Measurements from ENCODE around the gene ZDHHC13.

ZDHHC13 gene

DNA sequence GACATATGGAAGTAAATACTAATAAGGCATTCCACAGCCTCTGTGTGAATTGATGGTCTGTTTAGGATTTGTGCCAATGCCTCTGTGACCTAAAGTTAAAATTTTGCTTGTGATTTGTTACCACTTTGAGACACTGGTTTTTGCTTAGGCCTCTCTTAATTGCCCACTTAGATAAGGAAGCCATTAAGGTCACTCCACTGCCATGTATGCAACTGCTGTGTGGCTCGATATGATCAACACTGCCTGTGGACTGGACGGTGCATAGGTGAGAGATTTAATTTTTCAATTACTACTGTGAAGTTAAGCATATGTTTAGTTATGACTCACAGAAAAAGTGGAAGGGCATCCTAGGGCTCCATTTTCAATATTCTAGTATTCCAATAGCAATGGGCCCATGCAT lies 47.9 kb downstream of the ZDHHC13 start:
- DNase-seq (ENCODE audit: low read depth in 2 of 2), result no peak

DNA sequence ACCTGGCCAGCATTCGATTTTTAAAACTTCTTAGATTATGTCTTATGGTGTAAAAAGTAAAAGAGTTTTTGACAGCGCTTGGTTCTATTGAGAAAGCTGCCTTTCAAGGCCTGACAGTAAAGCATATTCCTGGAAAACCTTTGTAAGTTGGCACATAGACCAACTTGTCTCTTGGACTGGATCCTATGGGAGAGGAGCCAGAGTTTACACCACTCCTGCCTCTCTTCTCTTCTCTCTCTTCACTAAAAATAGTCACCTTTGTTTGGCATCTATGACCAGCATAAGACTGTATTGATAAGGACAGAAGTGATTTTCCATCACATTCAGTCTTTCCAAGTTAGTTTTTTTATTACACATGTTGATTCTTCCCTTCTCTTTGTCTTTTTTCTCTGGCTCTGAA lies 51.1 kb downstream of the ZDHHC13 start:
- no peak for DNase-seq (ENCODE audit: low read depth in 2 of 2)

DNA sequence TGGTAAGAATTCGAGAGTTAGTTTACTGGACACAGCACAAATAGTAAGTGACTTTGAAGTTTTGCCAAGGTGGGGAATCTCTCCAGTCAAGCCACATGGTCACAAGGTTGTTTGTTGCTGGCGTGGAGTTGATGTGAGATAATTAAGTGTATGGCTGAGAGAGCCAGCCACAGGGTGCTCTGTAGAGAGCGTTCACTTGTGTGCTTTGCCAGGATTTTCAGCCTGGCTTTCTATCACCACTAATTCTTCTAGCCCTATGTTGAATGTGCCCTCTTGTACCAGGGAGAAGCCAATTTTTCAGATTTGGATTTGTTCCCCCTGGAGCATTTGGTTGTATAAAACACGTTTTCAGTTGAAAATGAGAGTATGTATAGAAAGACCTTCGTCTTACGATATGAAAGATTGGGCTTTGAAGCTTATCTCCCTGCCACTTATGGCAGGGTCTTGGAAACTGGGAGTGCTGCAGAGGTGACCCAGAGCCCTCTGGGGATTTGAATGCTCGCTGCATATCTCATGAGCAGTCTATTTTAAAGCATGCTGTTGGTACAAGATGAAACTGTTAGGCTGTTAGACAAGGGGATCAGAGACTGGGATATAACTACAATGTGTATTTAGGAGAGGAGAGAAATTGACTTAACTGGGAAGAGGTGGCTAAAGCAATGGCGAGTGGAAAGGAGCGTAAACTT lies 56.2 kb downstream of the ZDHHC13 start:
- DNase-seq (ENCODE audit: low read depth in 2 of 2), result no peak

DNA sequence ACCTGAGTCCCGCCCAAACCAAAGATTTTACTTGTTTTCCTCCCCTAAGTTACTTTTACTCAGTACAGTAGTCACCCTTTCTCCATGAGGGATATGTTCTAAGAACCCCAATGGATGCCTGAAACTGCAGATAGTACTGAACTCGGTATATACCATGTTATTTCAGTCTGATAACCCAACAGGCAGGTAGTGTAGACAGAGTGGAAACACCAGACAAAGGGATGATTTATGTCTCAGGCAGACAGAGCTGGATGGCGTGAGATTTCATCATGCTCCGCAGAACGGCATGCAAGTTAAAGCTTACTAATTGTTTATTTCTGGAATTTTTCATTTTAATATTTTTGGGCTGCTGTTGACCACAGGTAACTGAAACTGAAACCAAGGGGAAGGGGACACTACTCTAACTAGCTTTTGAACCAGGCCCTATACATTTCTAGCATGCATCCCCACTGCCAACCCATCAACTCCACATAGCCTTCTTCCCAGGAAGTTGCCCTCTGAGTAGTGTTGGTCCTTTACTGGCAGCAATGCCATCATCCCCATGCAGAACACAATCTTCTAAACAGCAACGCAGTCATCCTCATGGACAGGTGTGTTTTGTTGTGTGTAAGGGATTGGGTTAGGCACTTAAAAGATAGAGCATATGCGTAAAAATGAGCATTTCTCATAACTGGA lies 57.1 kb downstream of the ZDHHC13 start:
- no peak for DNase-seq (ENCODE audit: low read depth in 2 of 2)

DNA sequence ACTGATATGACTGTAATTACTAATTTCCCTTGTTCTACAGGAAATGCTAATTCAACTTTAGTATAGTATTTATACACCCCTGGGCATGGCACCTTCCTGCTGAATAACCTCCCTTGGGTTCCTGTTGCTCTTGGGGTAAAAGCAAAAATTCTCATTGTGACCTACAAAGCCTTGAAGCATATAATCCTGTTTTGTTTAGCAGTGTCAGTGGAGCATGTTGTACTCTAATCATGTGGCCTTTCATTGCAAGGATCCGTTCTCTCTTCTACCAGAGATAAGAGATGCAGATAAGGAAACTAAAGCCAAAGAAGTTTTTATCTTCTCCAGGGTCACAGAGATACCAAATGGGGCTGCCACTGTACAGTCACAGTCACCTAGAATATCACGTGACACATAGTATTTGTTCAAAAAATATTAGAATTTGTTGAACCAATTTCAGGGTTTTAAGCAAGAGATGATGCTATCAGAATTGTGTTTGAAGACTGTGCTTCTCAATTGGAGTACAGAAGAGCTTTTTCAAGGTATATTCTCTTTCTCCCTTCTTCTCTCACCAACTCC lies 59.7 kb downstream of the ZDHHC13 start:
- no peak for DNase-seq (ENCODE audit: low read depth in 2 of 2)

DNA sequence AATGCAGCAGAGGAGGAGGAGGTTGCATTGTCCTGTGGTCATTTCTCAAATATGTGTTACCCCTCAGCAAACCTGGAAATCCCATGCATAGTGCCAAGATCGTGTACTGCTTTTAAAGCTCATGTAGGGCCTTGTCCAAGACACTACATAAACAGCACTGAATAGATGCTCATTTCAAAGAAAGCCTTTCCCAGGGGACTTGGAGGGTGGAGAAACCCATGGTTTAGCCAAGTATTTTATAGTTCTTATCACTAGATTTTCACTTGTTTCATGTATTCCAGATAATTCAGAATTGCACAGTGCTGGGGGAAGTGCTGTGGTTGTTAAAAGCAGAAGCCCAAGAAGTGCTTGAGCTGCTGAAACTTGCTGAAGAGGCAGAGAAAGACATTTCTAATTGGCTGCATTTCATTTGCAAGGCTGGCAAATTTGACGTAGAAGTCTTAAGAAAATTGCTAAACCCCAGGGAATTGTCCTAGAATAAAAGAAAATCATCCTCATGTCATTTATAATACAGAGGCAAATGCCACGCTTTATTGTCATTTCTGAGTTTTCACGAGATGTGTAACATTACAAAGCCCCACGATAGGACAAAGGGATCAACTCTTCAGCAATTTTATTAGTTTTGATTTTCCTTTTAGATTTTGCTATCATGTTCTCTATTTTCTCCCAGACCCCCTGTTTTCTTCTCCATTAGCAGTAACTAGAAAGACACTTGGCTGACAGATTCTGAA lies 64.7 kb downstream of the ZDHHC13 start:
- no peak for DNase-seq (ENCODE audit: low read depth in 2 of 2)

DNA sequence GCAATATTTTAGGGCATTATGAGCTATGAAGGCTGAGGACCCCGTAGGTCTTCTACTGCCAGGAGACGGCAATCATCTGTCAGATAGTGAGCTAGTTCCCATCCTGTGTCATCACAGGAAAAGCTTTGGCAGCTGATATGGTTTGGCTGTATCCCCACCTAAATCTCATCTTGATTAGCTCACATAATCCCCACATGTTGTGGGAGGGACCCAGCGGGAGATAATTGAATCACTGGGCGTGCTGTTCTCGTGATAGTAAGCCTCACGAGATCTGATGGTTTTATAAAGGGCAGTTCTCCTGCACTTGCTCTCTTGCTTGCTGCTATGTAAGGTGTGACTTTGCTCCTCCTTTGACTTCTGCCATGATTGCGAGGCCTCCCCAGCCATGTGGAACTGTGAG lies 66.7 kb downstream of the ZDHHC13 start:
- no peak for DNase-seq (ENCODE audit: low read depth in 2 of 2)

DNA sequence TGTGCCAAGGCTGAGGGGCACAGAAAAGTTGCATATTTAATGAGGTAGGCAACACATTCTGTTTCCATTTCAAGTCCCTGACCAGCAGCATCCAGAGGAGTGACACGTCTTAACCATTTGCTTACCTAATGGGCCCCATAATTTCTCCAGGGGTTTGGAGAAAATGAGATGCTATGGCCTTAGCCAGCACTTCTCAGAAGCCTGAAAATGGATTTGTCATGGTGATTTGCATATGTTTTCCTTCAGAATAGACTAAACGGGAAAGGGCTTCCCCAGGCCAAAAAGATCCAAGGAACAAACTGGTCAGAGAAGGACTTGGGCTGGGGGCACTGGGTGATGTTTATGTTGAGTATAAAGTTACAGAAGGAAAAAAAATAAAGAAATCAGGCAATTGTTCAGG lies 68.1 kb downstream of the ZDHHC13 start:
- DNase-seq (ENCODE audit: low read depth in 2 of 2), result no peak

DNA sequence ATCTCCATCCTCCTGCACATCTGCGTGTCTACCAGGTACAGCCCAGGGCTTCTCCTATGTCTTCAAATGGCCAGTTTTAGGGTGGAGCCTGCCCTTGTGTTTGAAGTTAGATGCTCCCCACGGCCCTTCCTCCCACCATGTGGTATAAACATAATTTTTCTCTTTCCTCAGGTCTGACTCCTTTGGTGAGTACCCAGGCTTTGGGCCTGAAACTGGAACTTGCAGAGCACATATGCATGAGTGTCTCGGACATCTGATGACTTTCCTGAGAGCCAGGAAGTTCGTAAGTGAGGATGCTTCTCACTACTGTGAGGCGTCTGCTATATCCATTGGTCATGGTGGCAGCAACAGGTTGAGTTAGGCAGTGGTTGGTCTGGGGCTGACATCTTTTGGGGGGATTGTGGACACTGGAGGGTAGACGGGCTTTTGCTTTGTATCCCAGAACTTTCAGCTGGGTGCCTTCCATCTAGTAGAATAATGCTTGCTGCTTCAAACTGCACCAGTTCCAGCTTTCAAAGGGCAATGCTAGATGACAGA lies 68.6 kb downstream of the ZDHHC13 start:
- DNase-seq (ENCODE audit: low read depth in 2 of 2), result no peak

DNA sequence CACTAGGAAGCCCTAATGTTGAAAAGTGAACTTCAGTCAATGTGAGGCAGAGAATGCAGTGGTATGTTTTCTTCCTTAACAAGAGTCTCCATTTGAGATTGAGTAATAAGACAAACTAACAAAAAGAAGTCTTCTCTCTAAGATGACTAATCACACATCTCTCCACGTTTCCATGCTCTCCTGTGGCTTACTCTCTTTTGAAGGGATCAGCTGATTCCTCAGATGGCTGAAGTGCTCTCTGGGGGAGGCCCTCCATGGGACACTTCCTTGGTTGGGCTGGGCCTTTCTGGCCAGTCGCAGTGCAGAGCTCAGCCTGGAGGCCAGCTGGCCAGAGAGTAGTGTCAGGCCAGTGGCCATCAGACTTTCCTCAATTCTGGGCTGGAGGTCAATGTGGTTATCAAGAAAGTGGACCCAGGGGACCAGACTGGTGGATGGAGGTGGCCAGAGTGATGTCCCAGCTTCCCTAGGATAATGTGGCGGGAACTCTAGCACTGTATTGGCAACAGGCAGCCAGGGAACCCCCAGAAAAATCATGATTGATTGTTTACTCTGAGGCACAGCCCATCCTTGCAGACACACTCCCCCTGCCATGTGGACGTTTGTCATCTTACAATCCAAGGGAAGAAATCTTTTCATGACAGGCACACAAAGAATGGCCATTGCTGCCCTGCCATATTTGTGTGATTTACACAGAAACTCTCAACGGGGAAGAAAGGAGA lies 70.3 kb downstream of the ZDHHC13 start:
- no peak for DNase-seq (ENCODE audit: low read depth in 2 of 2)

DNA sequence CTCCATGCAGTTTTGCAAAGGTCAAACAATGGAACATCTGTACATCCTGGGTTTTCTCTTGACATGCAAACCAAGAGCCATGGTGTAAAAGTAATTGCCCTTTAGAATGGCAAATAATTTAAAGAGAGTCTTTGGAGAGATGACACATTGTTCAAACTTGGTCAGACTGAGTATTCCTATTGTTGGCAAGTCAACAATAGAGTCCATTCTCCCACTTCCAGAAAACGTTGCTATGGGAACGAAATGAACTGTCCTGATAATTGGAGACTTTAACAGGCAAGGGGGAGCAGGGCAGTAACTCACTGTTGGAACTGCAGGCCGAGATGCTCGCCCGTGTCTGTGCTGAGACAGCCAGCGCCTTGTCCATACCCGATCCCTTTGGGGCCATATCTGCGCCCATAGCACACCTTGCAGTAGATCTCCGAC lies 70.9 kb downstream of the ZDHHC13 start:
- DNase-seq (ENCODE audit: low read depth in 2 of 2), result no peak

DNA sequence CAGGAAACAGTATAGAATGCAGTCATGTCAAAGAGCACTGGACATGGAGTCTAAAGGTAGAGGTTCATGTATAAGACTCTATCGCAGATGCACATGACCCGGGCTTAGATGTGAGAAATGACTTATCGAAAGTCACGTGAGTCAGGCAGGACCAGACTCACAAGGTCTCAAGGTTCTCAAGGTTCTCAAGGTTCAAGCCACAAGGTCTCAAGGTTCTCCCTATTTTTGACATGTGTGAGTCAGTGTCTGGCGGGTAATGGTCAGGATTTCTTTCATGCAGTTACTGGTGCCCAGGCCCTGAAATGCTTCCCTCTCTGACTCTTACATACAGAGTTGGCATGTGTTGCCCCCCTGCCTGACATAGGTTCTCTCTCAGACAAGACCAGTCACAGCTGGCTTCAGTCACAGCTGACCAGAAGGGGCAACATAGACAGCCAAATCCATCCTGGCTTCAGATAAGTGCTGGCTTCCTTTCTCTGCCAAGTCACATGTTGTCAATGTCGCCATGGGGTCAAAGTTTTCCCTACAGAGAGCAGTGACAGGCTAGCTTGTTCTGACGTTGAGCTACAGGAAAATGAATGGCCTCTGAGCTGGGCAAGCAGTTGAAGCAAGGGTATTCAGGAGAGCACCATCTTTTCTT lies 74.7 kb downstream of the ZDHHC13 start:
- no peak for DNase-seq (ENCODE audit: low read depth in 2 of 2)

DNA sequence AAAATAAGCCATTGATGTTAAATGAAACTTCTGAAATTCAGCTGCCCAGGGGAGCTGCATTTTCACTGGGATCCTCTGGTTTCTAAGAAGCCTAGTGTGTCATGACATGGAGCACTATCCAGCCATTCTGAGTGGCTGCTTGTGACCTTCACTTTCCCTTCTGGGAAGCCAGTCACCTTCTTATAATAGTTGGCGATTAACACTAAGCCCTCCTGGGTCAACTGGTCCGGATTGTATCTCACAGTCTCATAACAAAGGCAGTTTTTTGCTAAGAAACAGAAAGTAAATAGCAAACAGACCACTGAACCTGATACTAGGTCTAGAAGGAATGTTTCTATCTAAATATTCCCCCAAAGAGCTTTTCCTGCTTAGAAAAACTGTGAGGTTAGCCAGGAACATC lies 76.9 kb downstream of the ZDHHC13 start:
- no peak for DNase-seq (ENCODE audit: low read depth in 2 of 2)

DNA sequence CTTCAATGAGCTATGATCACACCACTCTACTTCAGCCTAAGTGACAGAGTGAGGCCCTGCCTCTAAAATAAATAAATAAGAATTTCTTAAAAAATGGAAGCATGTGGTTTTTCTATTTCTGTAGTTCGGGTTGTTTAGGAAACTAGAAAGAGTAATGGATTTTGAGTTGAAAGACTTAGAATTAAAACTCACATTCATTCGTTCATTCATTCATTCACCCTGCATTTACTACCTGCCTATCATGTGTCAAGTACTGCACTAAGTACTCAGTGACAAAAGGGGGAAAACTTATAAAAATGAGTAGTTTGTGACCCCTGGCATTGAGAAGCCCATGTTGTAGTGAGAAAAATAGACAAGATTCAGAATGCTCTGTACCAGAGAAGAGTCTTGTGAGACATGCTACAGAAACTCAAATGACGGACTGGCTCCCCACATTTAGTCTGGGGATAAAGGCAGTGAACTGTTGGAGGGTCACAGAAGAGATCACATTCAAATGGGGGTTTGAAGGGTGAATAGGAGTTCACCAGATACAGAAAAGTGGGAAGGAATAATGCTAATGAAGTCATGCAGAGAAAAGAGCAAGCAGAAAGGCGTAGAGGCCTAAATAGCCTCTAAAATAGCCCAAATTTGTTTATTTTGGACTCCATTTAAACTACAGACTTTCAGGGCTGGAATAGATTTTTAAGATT lies 77.8 kb downstream of the ZDHHC13 start:
- DNase-seq (ENCODE audit: low read depth in 2 of 2), result no peak

DNA sequence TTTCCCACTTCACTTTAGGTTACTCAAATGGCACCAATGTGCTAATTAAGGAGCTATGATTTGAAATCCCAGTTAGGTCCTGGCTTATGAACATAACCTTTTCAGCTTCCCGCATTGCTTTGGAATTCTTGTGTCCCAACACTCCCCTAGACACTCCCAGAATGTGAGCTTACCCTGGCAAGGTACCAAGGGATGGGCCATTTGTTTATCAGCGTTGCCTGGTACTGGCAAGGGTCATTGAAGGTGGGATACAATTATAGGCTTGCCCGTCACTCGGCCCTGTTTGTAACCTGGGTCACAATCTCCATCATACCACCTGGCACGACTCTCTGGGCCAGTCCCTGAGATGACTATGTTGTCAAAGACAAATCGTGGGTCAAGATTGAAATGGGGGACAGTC lies 79.5 kb downstream of the ZDHHC13 start:
- no peak for DNase-seq (ENCODE audit: low read depth in 2 of 2)

DNA sequence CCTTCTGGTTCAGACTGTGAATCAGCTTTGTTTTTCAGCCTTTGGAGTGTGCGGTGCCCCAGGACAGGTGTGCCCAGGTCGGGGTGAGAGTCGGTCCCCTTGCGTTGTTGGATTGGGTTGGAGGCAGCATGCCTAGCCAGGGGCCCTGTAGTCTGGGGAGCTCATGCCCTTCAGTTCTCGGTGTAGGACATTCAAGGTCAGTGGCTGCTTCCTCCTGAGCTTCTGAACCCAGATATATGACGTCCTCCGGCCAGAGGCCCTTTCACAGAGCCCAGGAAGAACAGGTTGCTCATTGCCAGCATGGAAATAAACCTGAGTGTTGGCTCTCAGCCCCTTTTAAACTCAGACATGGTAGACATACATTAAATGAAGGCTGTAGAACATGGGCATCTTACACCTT lies 82.1 kb downstream of the ZDHHC13 start:
- no peak for DNase-seq (ENCODE audit: low read depth in 2 of 2)

DNA sequence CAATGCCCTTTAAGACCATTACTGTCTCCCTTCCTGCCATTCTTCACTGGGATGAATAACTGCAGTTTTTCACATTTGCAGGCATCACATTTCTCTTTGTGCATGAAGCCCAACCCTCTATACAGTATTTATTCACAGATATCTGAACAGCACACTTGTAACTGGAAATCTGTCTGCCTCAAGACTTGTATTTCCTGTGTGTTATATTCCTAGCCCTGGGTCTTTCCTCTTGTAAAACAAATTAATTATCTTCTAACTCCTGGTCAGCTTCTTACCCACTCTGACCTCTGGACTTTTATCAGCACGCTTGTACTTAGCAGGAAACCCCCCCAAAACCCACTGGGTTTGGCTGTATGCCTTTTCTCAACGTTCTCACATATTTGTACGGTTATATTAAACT lies 82.8 kb downstream of the ZDHHC13 start:
- DNase-seq (ENCODE audit: low read depth in 2 of 2), result no peak

DNA sequence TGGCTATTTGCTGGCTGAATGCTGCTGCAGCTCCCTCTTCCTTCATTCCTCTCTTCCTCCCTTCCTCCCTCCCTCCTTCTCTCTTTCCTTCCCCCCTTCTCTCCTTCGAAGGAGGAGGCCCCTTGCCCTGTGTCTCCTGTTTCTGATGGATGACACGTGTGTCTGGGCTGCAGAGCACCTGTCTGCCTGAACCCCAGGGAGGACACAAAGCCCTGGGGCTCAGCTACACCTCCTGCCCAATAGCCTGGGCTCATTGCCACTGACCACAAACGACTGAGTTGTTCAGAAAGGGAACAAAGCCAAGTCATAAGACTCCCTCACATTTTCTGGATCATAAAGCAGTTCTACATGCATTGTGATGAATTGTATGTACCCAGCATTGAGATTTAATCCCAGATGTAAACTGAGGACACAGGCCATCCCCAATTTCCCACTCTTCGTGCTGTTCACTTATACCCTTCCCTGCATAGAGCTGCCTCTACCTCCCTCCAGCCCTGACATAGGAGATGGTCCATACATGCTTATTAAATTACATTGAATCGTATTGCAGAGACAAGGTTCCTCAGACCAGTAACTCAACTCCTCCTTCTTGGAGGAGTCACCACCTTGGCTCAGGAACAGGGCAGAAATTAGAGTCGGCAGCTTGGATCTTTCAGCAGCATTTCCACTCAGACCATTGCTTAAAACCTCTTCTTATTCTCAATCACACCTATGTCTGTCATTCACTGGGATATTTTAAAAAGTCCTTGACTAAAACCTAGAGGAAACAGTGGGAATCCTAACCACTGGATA lies 83.6 kb downstream of the ZDHHC13 start:
- DNase-seq (ENCODE audit: low read depth in 2 of 2), result no peak

DNA sequence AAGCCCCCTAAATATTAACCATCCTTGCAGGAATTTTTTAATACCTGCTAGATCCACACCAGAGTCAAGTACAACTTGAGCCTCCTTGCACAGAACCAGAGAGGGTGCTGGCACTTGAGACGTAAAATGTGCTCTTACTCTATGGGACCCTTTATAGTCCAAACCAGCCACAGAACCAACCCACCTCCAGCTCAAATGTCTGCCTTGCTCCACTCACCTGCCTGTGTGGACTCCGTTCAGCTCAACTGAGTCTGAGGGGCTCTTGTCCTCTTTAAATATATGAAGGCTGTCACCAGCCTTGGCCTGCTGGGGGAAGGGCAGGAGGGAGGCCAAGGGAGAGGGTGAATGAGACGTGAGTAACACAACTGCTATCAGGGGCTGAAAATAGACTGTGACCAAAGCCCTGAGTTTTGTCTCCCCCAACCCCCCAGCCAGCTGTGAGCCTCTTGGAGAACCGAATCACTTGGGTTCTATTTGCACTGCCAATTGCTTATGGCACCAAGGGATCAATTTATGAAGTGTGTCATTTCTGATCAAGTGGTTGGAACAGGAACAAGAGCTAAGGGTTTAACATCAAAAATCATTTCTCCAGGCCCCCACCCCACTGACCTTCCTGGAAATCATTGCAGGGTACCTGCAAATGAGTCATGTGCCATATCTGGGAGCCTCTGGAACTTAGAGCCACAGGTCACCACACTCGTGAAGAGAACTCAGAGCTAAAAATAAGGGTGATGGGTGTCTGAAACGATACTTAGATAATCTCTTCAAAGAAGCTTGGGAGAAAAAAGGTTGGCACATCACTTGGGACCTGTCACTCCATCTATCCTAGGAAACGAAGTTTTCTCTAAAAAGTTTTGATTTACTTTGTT lies 85.0 kb downstream of the ZDHHC13 start, which contains the start of gene CSRP3:
Gene CSRP3 (minus strand): TSS at position 247 of the 869 bp plus-strand sequence. CDS start 9,535 bp downstream, outside the sequence.
- DNase-seq (ENCODE audit: low read depth in 2 of 2), result no peak

Measured in stimulated activated CD4-positive, alpha-beta T cell treated with anti-CD3 and anti-CD28 coated beads, Interleukin-15, amount 100 ng/mL, for 48 hours (primary cell).